Stomach (tissue), 9 donors: Measurements from ENCODE around the gene PEX26. TPM values are rescaled to one million over a fixed set of nuclear protein-coding genes. Genes with fewer than 3 reads are reported as not detected.
"Not testable (repeated sequence)": the region's sequence is repeated elsewhere in the genome, so short reads cannot be mapped to it uniquely, and the experiment has no call there.

Experiments used
- DNase-seq, 2 donors: peaks; one replicate each; pipeline versions ENCODE4 v3.0.0 to v3.0.0-alpha.2; 2013 to 2019
- H3K27ac ChIP-seq, 5 donors: fragments of 200-600 bp in 4 of 5; sonication (generic) in 4 of 5; one replicate each; pipeline ENCODE4 v1.5.1; 2013 to 2019; ENCODE audit warnings: mild to moderate bottlenecking in 1 of 5, moderate library complexity in 1 of 5
- H3K27me3 ChIP-seq, 3 donors: fragments of 200-600 bp; sonication (generic); one replicate each; pipeline ENCODE4 v1.5.1; 2017 to 2019; ENCODE audit warnings: mixed run types in 1 of 3
- H3K36me3 ChIP-seq, 4 donors: fragments of 200-600 bp; sonication (generic); 1 replicate in 3 of 4; 2 replicates in 1 of 4; pipeline ENCODE4 v1.5.1; 2016 to 2019
- H3K4me1 ChIP-seq, 4 donors: fragments of 200-600 bp; sonication (generic); one replicate each; pipeline ENCODE4 v1.5.1; 2016 to 2019
- H3K4me3 ChIP-seq, 4 donors: fragments of 200-600 bp; sonication (generic) in 3 of 4; one replicate each; pipeline ENCODE4 v1.5.1; 2016 to 2019; ENCODE audit warnings: mild to moderate bottlenecking in 1 of 4
- H3K9me3 ChIP-seq, 4 donors: fragments of 200-600 bp; sonication (generic); one replicate each; pipeline ENCODE4 v1.5.1; 2016 to 2019
- CTCF ChIP-seq, 7 experiments: fragments of 450-650 bp in 4 of 7; fragments of 200-600 bp in 3 of 7; sonication (generic) in 3 of 7; IDR thresholded peaks; one replicate each; pipeline ENCODE4 v1.5.1; 2016 to 2019; ENCODE audit warnings: antibody characterized with exemption in 7 of 7, control low read depth in 2 of 7, mild to moderate bottlenecking in 1 of 7
- EP300 ChIP-seq: sonication (generic); formaldehyde crosslinking; IDR thresholded peaks from one replicate; pipeline ENCODE4 v1.6.1; 2017; ENCODE audit warnings: antibody characterized with exemption
- POLR2A ChIP-seq, 4 donors: fragments of 450-650 bp; IDR thresholded peaks; one replicate each; pipeline ENCODE4 v1.6.1; 2016; ENCODE audit warnings: antibody characterized with exemption in 4 of 4, control low read depth in 2 of 4, mild to moderate bottlenecking in 1 of 4, moderate library complexity in 1 of 4
- POLR2AphosphoS5 ChIP-seq, 3 donors: sonication (generic); formaldehyde crosslinking; IDR thresholded peaks; one replicate each; pipeline ENCODE4 v1.6.1; 2016; ENCODE audit warnings: antibody characterized with exemption in 3 of 3
- WGBS, 5 donors: extraction: QIAGEN DNeasy Blood & Tissue Kit in 3 of 5; methylation state at CpG; one replicate each; pipeline versions ENCODE4 v1.1.5 to v1.1.7; 2013 to 2018; 5-methylcytosine and 5-hydroxymethylcytosine counted together
- intact Hi-C: fragments of 100-400 bp; cut with DNase I; formaldehyde crosslinking; loops from one replicate; pipeline ENCODE4 v1.15.1; 2023; ENCODE audit warnings: low total_unique reads
- polyA plus RNA-seq, 3 donors: library from polyadenylated mRNA; stranded (reverse); fragments of 200-250 nt; gene quantifications; one replicate each; pipeline ENCODE4 v1.2.3, GENCODE V29; 2013
- total RNA-seq, 5 donors: library from RNA; depleted of rRNA; stranded (reverse); fragments of >200 nt; gene quantifications; one replicate each; pipeline versions ENCODE4 v1.1.0 to v1.2.3, GENCODE V29; 2014 to 2016
- donor health status: healthy with polysubstance abuse.
- donor health status: Bipolar disorder and iron deficiency.
- donor health status: healthy.

The PEX26 gene
- total and polyA plus RNA-seq, 8 donors: 6.7 to 564 (median 16.5) TPM

- peaks cover 0 to 26% (median 16%) of the 10 kb centered on the region in 4 donors for H3K36me3 ChIP-seq
- intact Hi-C loops: no loop called here
- WGBS, 5 donors: 91 to 98% (median 96%) methylated on average over 3 of the region's 3 CpGs
Observed at GRCh38 chr22:18100781-18101180, 23.0 kb downstream of the PEX26 start.

DNA sequence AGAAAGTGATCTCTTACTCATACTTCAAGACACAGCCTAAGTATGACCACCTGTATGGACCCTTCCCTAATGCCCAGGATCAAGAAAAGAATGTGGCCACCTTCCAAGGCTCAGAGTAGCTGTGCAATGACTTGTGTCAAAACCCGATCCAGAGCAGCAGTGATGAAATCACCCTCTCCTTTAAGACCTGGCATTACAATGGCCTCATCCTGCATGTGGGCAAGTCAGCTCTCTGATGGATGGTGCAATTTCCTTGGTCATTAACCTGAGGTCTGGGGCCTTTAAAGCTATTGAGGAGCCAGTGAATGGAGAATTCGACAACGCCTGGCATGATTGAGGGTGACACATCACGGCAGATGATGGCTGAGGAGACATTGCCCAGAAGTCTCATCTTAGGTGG is 23.7 kb downstream of the PEX26 start:
- Histone ChIP-seq H3K27me3 (no peaks in the 10 kb centered on the region), H3K36me3 (peaks cover 0 to 26% (median 16%) of the 10 kb centered on the region in 4 donors), H3K27ac (no peak overlapping the region), H3K9me3 (no peaks in the 10 kb centered on the region), H3K4me3 (no peak overlapping the region), H3K4me1 (no peaks in the 10 kb centered on the region)
- no peak for DNase-seq
- intact Hi-C loops: no loop called here
- TF ChIP-seq POLR2A (IDR thresholded peaks at IDR 0.05) (no peak), CTCF (IDR thresholded peaks at IDR 0.05) (no peak)
- 91 to 95% (median 93%) methylated on average over 4 of the region's 4 CpGs for WGBS, 5 donors

More at GRCh38 chr22:18100781-18101180, 23.0 kb downstream of the PEX26 start:
- Histone ChIP-seq H3K9me3 (no peaks in the 10 kb centered on the region), H3K27me3 (no peaks in the 10 kb centered on the region), H3K27ac (no peak overlapping the region), H3K4me3 (no peak overlapping the region), H3K4me1 (peaks cover 0 to 2% (median 0%) of the 10 kb centered on the region in 4 donors)
- no peak for TF ChIP-seq POLR2AphosphoS5 (IDR thresholded peaks at IDR 0.05)
- TF ChIP-seq EP300: no peak
- no peak for TF ChIP-seq POLR2A (IDR thresholded peaks at IDR 0.05)
- TF ChIP-seq CTCF (IDR thresholded peaks at IDR 0.05): no peak
- DNase-seq: no peak

DNA sequence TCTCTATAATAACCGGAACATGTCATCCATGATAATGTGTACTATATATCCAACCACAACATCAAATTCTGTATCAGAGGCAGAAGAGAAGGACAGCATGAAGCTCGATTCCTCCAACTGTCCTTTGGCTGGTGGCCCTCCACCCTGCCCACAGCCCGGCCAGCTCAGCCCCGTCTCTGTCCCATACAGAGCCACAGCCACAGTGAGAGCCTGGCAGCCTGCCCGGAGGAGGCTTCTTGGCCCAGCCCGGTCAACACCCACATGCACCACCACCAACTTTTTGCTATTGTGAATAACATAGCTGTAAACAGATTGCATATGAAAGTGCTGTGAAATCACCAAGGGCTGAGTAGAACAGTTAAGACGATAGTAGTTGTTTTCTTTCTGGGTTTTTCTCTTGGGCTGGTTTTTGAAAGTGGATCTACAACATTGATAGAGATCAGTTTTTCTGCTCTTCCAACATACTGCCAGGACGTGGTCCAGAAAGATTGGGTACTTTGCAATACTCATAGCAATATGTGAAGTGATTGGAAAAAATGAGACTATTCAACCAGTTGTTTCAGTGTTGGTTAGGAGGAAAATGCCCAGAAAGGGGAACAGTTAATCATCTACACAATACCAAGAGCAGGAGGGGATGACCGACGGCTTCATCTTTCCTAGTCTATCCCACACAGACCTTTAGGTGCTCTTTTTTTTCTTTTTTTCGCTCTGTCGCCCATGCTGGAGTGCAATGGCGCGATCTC is 25.9 kb downstream of the PEX26 start:
- DNase-seq: no peak
- no peak for TF ChIP-seq POLR2AphosphoS5 (IDR thresholded peaks at IDR 0.05)
- no peak for TF ChIP-seq EP300
- no peak for TF ChIP-seq CTCF (IDR thresholded peaks at IDR 0.05)
- no peak for TF ChIP-seq POLR2A (IDR thresholded peaks at IDR 0.05)
- no peaks in the 10 kb centered on the region for H3K9me3 ChIP-seq
- 86 to 94% (median 89%) methylated on average over 14 of the region's 14 CpGs for WGBS, 5 donors
- H3K4me3 ChIP-seq: no peak overlapping the region
- H3K27me3 ChIP-seq: no peaks in the 10 kb centered on the region
- H3K36me3 ChIP-seq: peaks cover 0 to 18% (median 11%) of the 10 kb centered on the region in 4 donors
- no peaks in the 10 kb centered on the region for H3K4me1 ChIP-seq
- no peak overlapping the region for H3K27ac ChIP-seq
- intact Hi-C loops: no loop called here

GRCh38 chr22:18104566-18104965 is 26.8 kb downstream of the PEX26 start:
- intact Hi-C loops: no loop called here
- Histone ChIP-seq H3K4me1 (peaks cover 0 to under 1% (median 0%) of the 10 kb centered on the region in 4 donors), H3K9me3 (no peaks in the 10 kb centered on the region), H3K27ac (no peak overlapping the region), H3K36me3 (peaks cover 0 to 17% (median 11%) of the 10 kb centered on the region in 4 donors), H3K4me3 (no peak overlapping the region), H3K27me3 (peaks cover 0 to 2% (median 0%) of the 10 kb centered on the region in 3 donors)
- 86 to 94% (median 92%) methylated on average over 4 of the region's 4 CpGs for WGBS, 5 donors
- DNase-seq: no peak
- TF ChIP-seq CTCF (IDR thresholded peaks at IDR 0.05) (no peak), EP300 (no peak), POLR2A (IDR thresholded peaks at IDR 0.05) (no peak), POLR2AphosphoS5 (IDR thresholded peaks at IDR 0.05) (no peak)

- 81 to 94% (median 90%) methylated on average over 6 to 7 of the region's 7 CpGs for WGBS, 5 donors
- H3K9me3 ChIP-seq, intact Hi-C loops, DNase-seq, H3K4me3 ChIP-seq, H3K27ac ChIP-seq, H3K36me3 ChIP-seq: not testable (repeated sequence)
- H3K27me3 ChIP-seq: peaks cover 0 to 17% (median 12%) of the 10 kb centered on the region in 3 donors
- H3K4me1 ChIP-seq: peaks cover 13 to 14% (median 13%) of the 10 kb centered on the region in 4 donors
Observed at GRCh38 chr22:18105981-18106380, 28.2 kb downstream of the PEX26 start.

DNA sequence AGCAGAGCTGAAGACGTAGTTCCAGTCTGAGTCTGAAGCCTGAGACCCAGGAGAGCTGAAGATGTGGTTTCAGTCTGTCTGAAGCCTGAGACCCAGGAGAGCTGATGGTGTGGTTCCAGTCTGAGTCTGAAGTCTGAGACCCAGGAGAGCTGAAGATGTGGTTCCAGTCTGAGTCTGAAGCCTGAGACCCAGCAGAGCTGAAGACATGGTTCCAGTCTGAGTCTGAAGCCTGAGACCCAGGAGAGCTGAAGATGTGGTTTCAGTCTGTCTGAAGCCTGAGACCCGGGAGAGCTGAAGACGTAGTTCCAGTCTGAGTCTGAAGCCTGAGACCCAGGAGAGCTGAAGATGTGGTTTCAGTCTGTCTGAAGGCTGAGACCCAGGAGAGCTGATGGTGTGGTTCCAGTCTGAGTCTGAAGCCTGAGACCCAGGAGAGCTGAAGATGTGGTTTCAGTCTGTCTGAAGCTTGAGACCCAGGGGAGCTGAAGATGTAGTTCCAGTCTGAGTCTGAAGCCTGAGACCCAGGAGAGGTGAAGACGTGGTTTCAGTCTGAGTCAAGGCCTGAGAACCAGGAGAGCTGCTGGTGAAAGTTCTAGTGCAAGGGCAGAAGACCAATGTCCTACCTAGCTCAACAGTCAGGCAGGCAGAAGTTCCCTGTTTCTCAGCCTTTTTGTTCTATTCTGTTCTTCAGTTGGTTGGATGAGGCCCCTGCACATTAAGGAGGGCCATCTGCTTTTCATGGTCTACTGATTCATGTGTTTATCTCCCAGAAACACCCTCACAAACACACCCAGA is 29.0 kb downstream of the PEX26 start:
- H3K4me3 ChIP-seq, H3K27ac ChIP-seq, H3K9me3 ChIP-seq, intact Hi-C loops, DNase-seq, H3K36me3 ChIP-seq: not testable (repeated sequence)
- peaks cover 0 to 24% (median 19%) of the 10 kb centered on the region in 3 donors for H3K27me3 ChIP-seq
- 62 to 96% (median 79%) methylated on average over 2 to 4 of the region's 4 CpGs for WGBS, 5 donors
- peaks cover 21 to 22% (median 21%) of the 10 kb centered on the region in 4 donors for H3K4me1 ChIP-seq
